T-cell (primary cell): Measurements from ENCODE around the gene STAU1. TPM values are rescaled to one million over a fixed set of nuclear protein-coding genes. Genes with fewer than 3 reads are reported as not detected.

Source experiments
- ATAC-seq, 4 experiments: fragments of 200-7000 bp in 3 of 4; fragments of 150-1000 bp in 1 of 4; cut with Tn5 transposase; replicated peaks in 1 of 4; 1 replicate in 3 of 4; 2 replicates in 1 of 4; pipeline ENCODE4 v1.10.0; 2021; ENCODE audit warnings: moderate library complexity in 3 of 4, mild to moderate bottlenecking in 2 of 4, moderate number of reproducible peaks in 1 of 4
- CTCF ChIA-PET, 2 donors: fragments of 300-600 bp; sonication (Branson Sonifier 250); formaldehyde crosslinking; loops; one replicate each; lab custom pipeline; 2022; ENCODE audit warnings: antibody characterized with exemption in 2 of 2; lab: Charles Lee
- POLR2A ChIA-PET, 2 donors: fragments of 300-600 bp; sonication (Branson Sonifier 250); formaldehyde crosslinking; loops; one replicate each; lab custom pipeline; 2022; ENCODE audit warnings: antibody characterized with exemption in 2 of 2; lab: Charles Lee
- DNase-seq, 35 experiments: peaks; one replicate each; pipeline versions ENCODE4 v3.0.0 to v3.0.0-alpha.2; 2013 to 2023
- H3K27ac ChIP-seq: one replicate; pipeline ENCODE4 v1.5.1; 2013; ENCODE audit warnings: low read length
- H3K27me3 ChIP-seq, 2 experiments: replicated peaks in 1 of 2; 1 replicate in 1 of 2; 2 replicates in 1 of 2; pipeline versions ENCODE4 v1.6.1 to v1.7.0; 2013; ENCODE audit warnings: low read length in 1 of 2, mixed read lengths in 1 of 2; ENCODE audit not compliant: control insufficient read depth in 2 of 2, insufficient read depth in 2 of 2; ENCODE audit errors: extremely low read depth in 1 of 2
- H3K36me3 ChIP-seq, 2 donors: 1 replicate in 1 of 2; 2 replicates in 1 of 2; pipeline versions ENCODE4 v1.6.1 to v1.7.0; 2013; ENCODE audit warnings: low read length in 1 of 2; ENCODE audit not compliant: control insufficient read depth in 2 of 2, insufficient read depth in 1 of 2; ENCODE audit errors: extremely low read depth in 1 of 2
- H3K4me1 ChIP-seq, 2 experiments: 1 replicate in 1 of 2; 2 replicates in 1 of 2; pipeline versions ENCODE4 v1.6.1 to v1.7.0; 2013; ENCODE audit warnings: low read length in 2 of 2, mixed read lengths in 1 of 2; ENCODE audit not compliant: insufficient read depth in 2 of 2, control insufficient read depth in 1 of 2; ENCODE audit errors: extremely low read depth in 1 of 2
- H3K4me3 ChIP-seq, 2 donors: 1 replicate in 1 of 2; 2 replicates in 1 of 2; pipeline versions ENCODE4 v1.5.1 to v1.7.0; 2013; ENCODE audit warnings: mild to moderate bottlenecking in 2 of 2, low read length in 1 of 2, moderate library complexity in 1 of 2; ENCODE audit not compliant: control insufficient read depth in 1 of 2; ENCODE audit errors: extremely low read depth in 1 of 2
- H3K9me3 ChIP-seq: 2 replicates; pipeline ENCODE4 v1.7.0; 2013
- H3K27ac Mint-ChIP-seq, 2 donors: one replicate each; pipeline ENCODE4 v1.8.0; 2020 to 2021; ENCODE audit warnings: mild to moderate bottlenecking in 2 of 2, mixed read lengths in 2 of 2
- H3K27me3 Mint-ChIP-seq, 2 donors: one replicate each; pipeline ENCODE4 v1.8.0; 2021 to 2022; ENCODE audit warnings: mixed read lengths in 2 of 2
- H3K36me3 Mint-ChIP-seq: one replicate; pipeline ENCODE4 v1.8.0; 2021; ENCODE audit warnings: mixed read lengths
- H3K4me1 Mint-ChIP-seq, 3 donors: one replicate each; pipeline ENCODE4 v1.8.0; 2020 to 2022; ENCODE audit warnings: mixed read lengths in 3 of 3, mild to moderate bottlenecking in 1 of 3
- H3K4me3 Mint-ChIP-seq, 3 donors: one replicate each; pipeline ENCODE4 v1.8.0; 2020 to 2022; ENCODE audit warnings: mild to moderate bottlenecking in 3 of 3, mixed read lengths in 3 of 3, moderate library complexity in 3 of 3
- H3K9me3 Mint-ChIP-seq, 3 donors: one replicate each; pipeline ENCODE4 v1.8.0; 2020 to 2022; ENCODE audit warnings: mixed read lengths in 3 of 3
- WGBS: methylation state at CpG from one replicate; pipeline ENCODE4 v1.1.5; 2013; ENCODE audit warnings: missing lambda C conversion rate; ENCODE audit not compliant: insufficient coverage; 5-methylcytosine and 5-hydroxymethylcytosine counted together
- total RNA-seq, 35 experiments: library from RNA in 6 of 35; stranded (reverse) in 6 of 35; fragments of 120-200 nt in 1 of 35; gene quantifications; one replicate each; pipeline versions ENCODE4 v1.2.1 to v1.2.4 and lab custom pipeline; 2013 to 2026

Gene STAU1
- total RNA-seq, 5 donors from 2014 or later (not counting 1 experiment from before 2014, with no cell fraction given): 39.3 to 52.8 (median 43.6) TPM

- Mint-ChIP-seq H3K4me3 (no peak overlapping the region), H3K36me3 (peaks cover 53% of the 10 kb centered on the region), H3K27me3 (no peaks in the 10 kb centered on the region), H3K27ac (peak overlapping the region in 1 of 2 donors; percentile 36), H3K4me1 (peaks cover 0 to 13% (median 6%) of the 10 kb centered on the region in 3 donors), H3K9me3 (no peaks in the 10 kb centered on the region)
- 100% methylated on average over 1 of the region's 7 CpGs for WGBS
- ChIA-PET CTCF (interaction anchor here in 1 of 2 donors (0.6 to 0.7 kb wide), 2 partner anchors 14 to 36 kb away, joined by 3 to 6 read pairs; no protein-coding TSS in a partner anchor), POLR2A (interaction anchor here in 1 of 2 donors (0.5 to 0.6 kb wide), 2 partner anchors 31 to 45 kb away, joined by 3 read pairs; no protein-coding TSS in a partner anchor)
- Histone ChIP-seq H3K27me3 (no peaks in the 10 kb centered on the region), H3K4me3 (no peak overlapping the region), H3K36me3 (peaks cover 38 to 80% of the 10 kb centered on the region in 2 donors), H3K4me1 (no peaks in the 10 kb centered on the region), H3K27ac (no peak overlapping the region), H3K9me3 (no peaks in the 10 kb centered on the region)
- ATAC-seq (no peak), DNase-seq (no peak)
These were observed 43.3 kb upstream of the STAU1 start for GRCh38 chr20:49231471-49231870.

GRCh38 chr20:49230561-49231133 is 42.5 kb upstream of the STAU1 start:
- Histone ChIP-seq H3K4me3 (no peak overlapping the region), H3K27ac (no peak overlapping the region), H3K9me3 (no peaks in the 10 kb centered on the region), H3K4me1 (no peaks in the 10 kb centered on the region), H3K27me3 (no peaks in the 10 kb centered on the region), H3K36me3 (peaks cover 42 to 81% of the 10 kb centered on the region in 2 donors)
- Mint-ChIP-seq H3K27ac (peak overlapping the region in 1 of 2 donors; percentile 28), H3K9me3 (no peaks in the 10 kb centered on the region), H3K27me3 (no peaks in the 10 kb centered on the region), H3K4me3 (no peak overlapping the region), H3K36me3 (peaks cover 55% of the 10 kb centered on the region), H3K4me1 (peaks cover 2 to 13% (median 6%) of the 10 kb centered on the region in 3 donors)
- WGBS: 82% methylated on average over 5 of the region's 8 CpGs
- POLR2A ChIA-PET: interaction anchor here in 1 of 2 donors (0.7 kb wide), 1 partner anchor 42 kb away, joined by 7 read pairs; no protein-coding TSS in a partner anchor
- CTCF ChIA-PET: no interaction called here
- ATAC-seq: no peak
- peak in 1 of 35 experiments; percentile 36 for DNase-seq

GRCh38 chr20:49230021-49230420 is 41.9 kb upstream of the STAU1 start:
- POLR2A ChIA-PET: interaction anchor here in 1 of 2 donors (0.7 kb wide), 1 partner anchor 409 kb away, joined by 6 read pairs; no protein-coding TSS in a partner anchor
- ATAC-seq: no peak
- WGBS: 91% methylated on average over 9 of the region's 10 CpGs

GRCh38 chr20:49229381-49229780 is 41.2 kb upstream of the STAU1 start:
- H3K36me3 ChIP-seq: peaks cover 39 to 80% of the 10 kb centered on the region in 2 donors
- ATAC-seq: no peak
- H3K36me3 Mint-ChIP-seq: peaks cover 56% of the 10 kb centered on the region
- no peaks in the 10 kb centered on the region for H3K27me3 Mint-ChIP-seq
- H3K4me1 ChIP-seq: no peaks in the 10 kb centered on the region
- no peaks in the 10 kb centered on the region for H3K9me3 Mint-ChIP-seq
- no peak overlapping the region for H3K27ac ChIP-seq
- DNase-seq: no peak
- no peak overlapping the region for H3K27ac Mint-ChIP-seq
- no peak overlapping the region for H3K4me3 ChIP-seq
- ChIA-PET POLR2A (interaction anchor here (0.6 to 0.7 kb wide), 3 partner anchors 49 to 410 kb away, joined by 3 to 6 read pairs (median 6); no protein-coding TSS in a partner anchor), CTCF (interaction anchor here in 1 of 2 donors (0.7 to 0.9 kb wide), 3 partner anchors 95 to 609 kb away, joined by 3 to 4 read pairs (median 3); no protein-coding TSS in a partner anchor)
- no peak overlapping the region for H3K4me3 Mint-ChIP-seq
- no CpG with 5 or more reads among the region's 2 CpGs for WGBS
- no peaks in the 10 kb centered on the region for H3K9me3 ChIP-seq
- peaks cover 6 to 13% (median 6%) of the 10 kb centered on the region in 3 donors for H3K4me1 Mint-ChIP-seq
- H3K27me3 ChIP-seq: no peaks in the 10 kb centered on the region

More at GRCh38 chr20:49230021-49230420, 41.9 kb upstream of the STAU1 start:
- Mint-ChIP-seq H3K4me1 (peaks cover 2 to 13% (median 6%) of the 10 kb centered on the region in 3 donors), H3K9me3 (no peaks in the 10 kb centered on the region), H3K4me3 (no peak overlapping the region), H3K27ac (no peak overlapping the region), H3K36me3 (peaks cover 57% of the 10 kb centered on the region), H3K27me3 (no peaks in the 10 kb centered on the region)
- H3K4me1 ChIP-seq: no peaks in the 10 kb centered on the region
- CTCF ChIA-PET: interaction anchor here in 1 of 2 donors (0.7 to 0.9 kb wide), 2 partner anchors 96 to 610 kb away, joined by 3 to 4 read pairs; no protein-coding TSS in a partner anchor
- no peak for DNase-seq
- H3K9me3 ChIP-seq: no peaks in the 10 kb centered on the region
- H3K4me3 ChIP-seq: no peak overlapping the region
- H3K36me3 ChIP-seq: peaks cover 37 to 80% of the 10 kb centered on the region in 2 donors
- no peaks in the 10 kb centered on the region for H3K27me3 ChIP-seq
- no peak overlapping the region for H3K27ac ChIP-seq

- peaks cover 39 to 80% of the 10 kb centered on the region in 2 donors for H3K36me3 ChIP-seq
- POLR2A ChIA-PET: interaction anchor here in 1 of 2 donors (0.6 kb wide), 1 partner anchor 192 kb away, joined by 6 read pairs; no protein-coding TSS in a partner anchor
- CTCF ChIA-PET: no interaction called here
- ATAC-seq (no peak), DNase-seq (no peak)
- Mint-ChIP-seq H3K27ac (no peak overlapping the region), H3K4me1 (peaks cover 6 to 13% (median 6%) of the 10 kb centered on the region in 3 donors), H3K27me3 (no peaks in the 10 kb centered on the region), H3K36me3 (peaks cover 54% of the 10 kb centered on the region), H3K9me3 (no peaks in the 10 kb centered on the region), H3K4me3 (no peak overlapping the region)
- no peak overlapping the region for H3K4me3 ChIP-seq
- no peaks in the 10 kb centered on the region for H3K4me1 ChIP-seq
- no peak overlapping the region for H3K27ac ChIP-seq
- no peaks in the 10 kb centered on the region for H3K9me3 ChIP-seq
- no peaks in the 10 kb centered on the region for H3K27me3 ChIP-seq
- WGBS: 100% methylated on average over 5 of the region's 9 CpGs
These were observed 40.5 kb upstream of the STAU1 start for GRCh38 chr20:49228676-49229075.

- peaks cover 0 to 5% of the 10 kb centered on the region in 2 experiments for H3K4me1 ChIP-seq
- H3K27me3 ChIP-seq: no peaks in the 10 kb centered on the region
- no peak overlapping the region for H3K27ac ChIP-seq
- ChIA-PET CTCF (no interaction called here), POLR2A (no interaction called here)
- peaks cover 26 to 79% of the 10 kb centered on the region in 2 donors for H3K36me3 ChIP-seq
- no peaks in the 10 kb centered on the region for H3K9me3 Mint-ChIP-seq
- DNase-seq (no peak), ATAC-seq (no peak)
- no peaks in the 10 kb centered on the region for H3K9me3 ChIP-seq
- peaks cover 12 to 16% (median 15%) of the 10 kb centered on the region in 3 donors for H3K4me1 Mint-ChIP-seq
- H3K27ac Mint-ChIP-seq: no peak overlapping the region
- no peak overlapping the region for H3K4me3 Mint-ChIP-seq
- 86% methylated on average over 2 of the region's 7 CpGs for WGBS
- no peak overlapping the region for H3K4me3 ChIP-seq
- peaks cover 45% of the 10 kb centered on the region for H3K36me3 Mint-ChIP-seq
- no peaks in the 10 kb centered on the region for H3K27me3 Mint-ChIP-seq
These were observed 37.8 kb upstream of the STAU1 start for GRCh38 chr20:49225896-49226295.
